ENCODE measurements around the gene PITPNC1.

Gene PITPNC1

GRCh38 chr17:67582673-67583081, 205.6 kb downstream of the PITPNC1 start:
- DNase-seq (ENCODE audit: low spot score) = no peak
- TF ChIP-seq CTCF (IDR thresholded peaks at IDR 0.05; ENCODE audit: extremely low read depth, insufficient read depth, missing control alignments) = no peak
- in situ Hi-C loops (cut with MboI; ENCODE audit: low pct_unique_long_range_greater_than_20kb, low sequenced_read_pairs, unreplicated experiment) = no loop called here

GRCh38 chr17:67585077-67585602, 208.1 kb downstream of the PITPNC1 start:
- in situ Hi-C loops (cut with MboI; ENCODE audit: low pct_unique_long_range_greater_than_20kb, low sequenced_read_pairs, unreplicated experiment) = no loop called here
- TF ChIP-seq CTCF (IDR thresholded peaks at IDR 0.05; ENCODE audit: extremely low read depth, insufficient read depth, missing control alignments) = no peak
- DNase-seq (ENCODE audit: low spot score) = no peak

GRCh38 chr17:67588326-67588725, 211.2 kb downstream of the PITPNC1 start:
- in situ Hi-C loops (cut with MboI; ENCODE audit: low pct_unique_long_range_greater_than_20kb, low sequenced_read_pairs, unreplicated experiment) = no loop called here
- no peak for DNase-seq (ENCODE audit: low spot score)
- no peak for TF ChIP-seq CTCF (IDR thresholded peaks at IDR 0.05; ENCODE audit: extremely low read depth, insufficient read depth, missing control alignments)

GRCh38 chr17:67594115-67594880, 217.2 kb downstream of the PITPNC1 start:
- peak; percentile 29 for DNase-seq (ENCODE audit: low spot score)
- no peak for TF ChIP-seq CTCF (IDR thresholded peaks at IDR 0.05; ENCODE audit: extremely low read depth, insufficient read depth, missing control alignments)
- in situ Hi-C loops (cut with MboI; ENCODE audit: low pct_unique_long_range_greater_than_20kb, low sequenced_read_pairs, unreplicated experiment) = no loop called here

GRCh38 chr17:67600408-67600807, 223.3 kb downstream of the PITPNC1 start:
- in situ Hi-C loops (cut with MboI; ENCODE audit: low pct_unique_long_range_greater_than_20kb, low sequenced_read_pairs, unreplicated experiment) = no loop called here
- DNase-seq (ENCODE audit: low spot score) = no peak
- no peak for TF ChIP-seq CTCF (IDR thresholded peaks at IDR 0.05; ENCODE audit: extremely low read depth, insufficient read depth, missing control alignments)

GRCh38 chr17:67601897-67602296, 224.8 kb downstream of the PITPNC1 start:
- DNase-seq (ENCODE audit: low spot score) = no peak
- in situ Hi-C loops (cut with MboI; ENCODE audit: low pct_unique_long_range_greater_than_20kb, low sequenced_read_pairs, unreplicated experiment) = no loop called here
- TF ChIP-seq CTCF (IDR thresholded peaks at IDR 0.05; ENCODE audit: extremely low read depth, insufficient read depth, missing control alignments) = no peak
